KMS-11 (cell line): ENCODE results near the gene HACD3.

Experiments
- H2AFZ ChIP-seq: fragments of 200-600 bp; sonication (generic); 2 replicates; pipeline ENCODE4 v1.6.1; 2016; ENCODE audit warnings: antibody characterized with exemption, mixed run types, low read depth
- H3K27ac ChIP-seq: fragments of 200-600 bp; sonication (generic); 2 replicates; pipeline ENCODE4 v1.6.1; 2016; ENCODE audit warnings: mild to moderate bottlenecking, mixed run types
- H3K27me3 ChIP-seq: fragments of 200-600 bp; sonication (generic); 2 replicates; pipeline ENCODE4 v1.6.1; 2017; ENCODE audit warnings: mild to moderate bottlenecking, low read depth, mixed run types, moderate library complexity; ENCODE audit not compliant: insufficient read depth
- H3K36me3 ChIP-seq: fragments of 200-600 bp; sonication (generic); 2 replicates; pipeline ENCODE4 v1.6.1; 2017; ENCODE audit warnings: mild to moderate bottlenecking, mixed run types; ENCODE audit not compliant: insufficient read depth
- H3K4me1 ChIP-seq: fragments of 200-600 bp; sonication (generic); 2 replicates; pipeline ENCODE4 v1.6.1; 2016; ENCODE audit warnings: mild to moderate bottlenecking, low read depth, mixed run types; ENCODE audit not compliant: poor library complexity, severe bottlenecking
- H3K4me2 ChIP-seq: fragments of 200-600 bp; sonication (generic); 2 replicates; pipeline ENCODE4 v1.7.0; 2016; ENCODE audit warnings: mild to moderate bottlenecking, mixed run types
- H3K4me3 ChIP-seq: fragments of 200-600 bp; sonication (generic); IDR thresholded peaks from 2 replicates; pipeline ENCODE4 v1.6.1; 2017; ENCODE audit warnings: low read depth, low read length, mixed read lengths; ENCODE audit not compliant: insufficient read depth
- H3K79me2 ChIP-seq: fragments of 200-600 bp; sonication (generic); 2 replicates; pipeline ENCODE4 v1.6.1; 2016; ENCODE audit warnings: low read depth, mixed run types; ENCODE audit not compliant: insufficient read depth
- H3K9ac ChIP-seq: fragments of 200-600 bp; sonication (generic); 2 replicates; pipeline ENCODE4 v1.6.1; 2016; ENCODE audit warnings: mild to moderate bottlenecking, mixed run types
- H4K20me1 ChIP-seq: fragments of 200-600 bp; sonication (generic); 2 replicates; pipeline ENCODE4 v1.6.1; 2016; ENCODE audit warnings: mild to moderate bottlenecking, mixed run types; ENCODE audit not compliant: insufficient read depth
- CTCF ChIP-seq: fragments of 200-600 bp; sonication (generic); conservative IDR thresholded peaks from 2 replicates; pipeline ENCODE4 v1.6.1; 2017; ENCODE audit warnings: low read depth, mild to moderate bottlenecking, antibody characterized with exemption, low read length, moderate library complexity, mixed read lengths

The HACD3 gene

DNA sequence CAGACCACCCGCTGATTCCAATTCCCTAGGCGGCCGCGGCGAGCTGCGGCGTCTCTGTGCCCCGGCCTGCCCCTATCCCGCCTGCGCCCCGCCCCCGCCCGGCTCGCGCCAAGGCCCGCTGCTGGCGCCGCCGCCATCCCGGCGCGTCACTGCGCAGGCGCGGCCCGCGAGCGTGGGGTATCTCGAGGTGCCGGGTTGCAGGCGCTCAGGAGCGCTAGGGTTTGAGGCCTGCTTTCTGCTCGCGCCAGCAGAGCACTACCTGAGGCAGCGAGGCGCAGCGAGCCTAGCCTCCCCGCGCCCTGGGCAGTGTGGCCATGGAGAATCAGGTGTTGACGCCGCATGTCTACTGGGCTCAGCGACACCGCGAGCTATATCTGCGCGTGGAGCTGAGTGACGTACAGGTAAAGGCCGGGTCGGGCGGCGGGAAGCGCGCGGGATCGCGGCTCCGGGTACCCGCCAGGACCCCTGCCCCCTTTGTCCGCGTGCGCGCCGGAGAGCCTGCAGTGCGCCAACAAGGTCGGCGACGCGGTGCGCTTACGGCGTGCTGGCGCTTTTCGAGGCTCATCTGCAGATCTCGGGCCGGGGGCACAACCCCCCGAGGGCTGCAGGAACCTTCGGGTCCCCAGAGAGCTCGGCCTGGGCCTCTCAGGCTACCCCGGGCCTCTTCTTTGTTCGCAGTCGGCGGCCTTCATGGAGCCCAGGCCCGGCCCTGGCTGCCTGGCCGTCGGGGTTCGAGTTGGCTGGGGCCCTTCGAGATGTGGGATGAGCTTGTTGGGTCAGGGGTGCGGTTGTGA, at the start of gene HACD3:
TSS of gene HACD3 (plus strand) at position 146 of the 794 bp plus-strand sequence. CDS start at position 315, 169 bp downstream.
- H3K27me3 ChIP-seq, result no peaks in the 10 kb centered on the region
- peaks cover 26% of the 10 kb centered on the region for H3K4me1 ChIP-seq
- peak within 1 kb of the TSS; percentile 99 for H2AFZ ChIP-seq
- H3K27ac ChIP-seq, result peak within 1 kb of the TSS; percentile 93
- no peak within 1 kb of the TSS for H3K4me3 ChIP-seq
- TF ChIP-seq CTCF, result no peak
- peaks cover 54% of the 10 kb centered on the region for H3K79me2 ChIP-seq
- H3K36me3 ChIP-seq, result no peaks in the 10 kb centered on the region
- H4K20me1 ChIP-seq, result peaks cover 1% of the 10 kb centered on the region; the same call in 1 of the 2 replicates
- H3K9ac ChIP-seq, result peak within 1 kb of the TSS; percentile 98
- peak within 1 kb of the TSS; percentile 66 for H3K4me2 ChIP-seq

DNA sequence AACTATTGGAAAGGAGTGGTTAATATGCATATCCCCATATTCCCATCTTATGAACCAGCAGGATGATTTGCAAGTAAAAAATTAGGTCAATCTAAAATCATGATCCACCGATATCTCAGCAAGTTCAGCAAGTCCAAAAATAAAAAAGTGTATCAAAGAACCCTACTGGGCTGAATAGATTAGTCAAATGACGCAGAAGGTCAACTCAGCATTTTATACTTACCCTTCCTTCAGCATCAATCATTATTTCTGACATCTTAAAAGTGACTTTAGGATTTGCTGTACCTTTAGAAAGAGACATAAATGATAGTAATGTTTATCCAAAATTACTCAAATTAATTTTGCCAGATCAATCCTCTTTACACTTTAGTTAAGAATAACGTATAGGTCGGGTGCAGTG, 45.4 kb upstream of the HACD3 start:
- Histone ChIP-seq H3K36me3 (peaks cover 9% of the 10 kb centered on the region; the same call in 1 of the 2 replicates), H2AFZ (no peak overlapping the region), H3K9ac (no peak overlapping the region), H3K4me2 (no peak overlapping the region), H3K27me3 (no peaks in the 10 kb centered on the region), H3K27ac (no peak overlapping the region), H3K4me1 (no peaks in the 10 kb centered on the region), H3K79me2 (no peaks in the 10 kb centered on the region), H3K4me3 (no peak overlapping the region), H4K20me1 (no peaks in the 10 kb centered on the region)
- no peak for TF ChIP-seq CTCF

GRCh38 chr15:65494076-65494475, 36.2 kb upstream of the HACD3 start:
- TF ChIP-seq CTCF, result no peak
- Histone ChIP-seq H4K20me1 (no peaks in the 10 kb centered on the region; the same call in 1 of the 2 replicates), H2AFZ (no peak overlapping the region), H3K9ac (no peak overlapping the region), H3K36me3 (peaks cover 13% of the 10 kb centered on the region; the same call in 1 of the 2 replicates), H3K4me3 (no peak overlapping the region), H3K79me2 (0 out of 2 replicates have a peak, but pooled peaks cover 3% of the 10 kb centered on the region), H3K27me3 (no peaks in the 10 kb centered on the region), H3K4me1 (no peaks in the 10 kb centered on the region), H3K4me2 (no peak overlapping the region), H3K27ac (no peak overlapping the region)

DNA sequence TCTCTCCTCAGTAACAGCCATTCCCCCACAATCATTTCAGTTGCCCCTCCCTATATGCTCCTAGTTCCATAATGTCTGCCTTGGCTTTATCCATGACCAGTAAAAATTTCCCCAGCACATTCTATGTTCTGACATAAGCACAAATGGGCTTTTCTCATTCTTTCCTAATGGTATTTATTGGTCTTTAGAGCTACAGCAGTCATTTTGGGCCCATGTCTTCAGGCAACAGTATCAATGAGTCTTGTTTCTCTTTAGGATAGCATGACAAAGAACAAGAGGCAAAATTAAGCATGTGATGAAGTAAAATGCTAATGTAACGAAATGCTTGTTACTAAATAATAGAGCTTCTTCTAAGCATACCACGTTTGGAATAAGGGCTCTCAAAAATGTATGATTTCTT, 20.9 kb upstream of the HACD3 start:
- no peak overlapping the region for H2AFZ ChIP-seq
- H3K27me3 ChIP-seq, result no peaks in the 10 kb centered on the region
- H3K9ac ChIP-seq, result no peak overlapping the region
- peaks cover under 1% of the 10 kb centered on the region; the same call in 1 of the 2 replicates for H3K79me2 ChIP-seq
- no peaks in the 10 kb centered on the region for H4K20me1 ChIP-seq
- no peak overlapping the region for H3K27ac ChIP-seq
- no peak overlapping the region for H3K4me3 ChIP-seq
- no peaks in the 10 kb centered on the region; the same call in 1 of the 2 replicates for H3K36me3 ChIP-seq
- no peak for TF ChIP-seq CTCF
- no peaks in the 10 kb centered on the region for H3K4me1 ChIP-seq
- H3K4me2 ChIP-seq, result no peak overlapping the region
